Endothelial cell of umbilical vein (primary cell): ENCODE data around the gene CD81. TPM values are rescaled to one million over a fixed set of nuclear protein-coding genes. Genes with fewer than 3 reads are reported as not detected.

Experiments used
- BruUV-seq: library from RNA; stranded (reverse); fragments of 400-500 nt; replicated peaks from 2 replicates; lab custom pipeline; 2021; lab: Mats Ljungman, UMichigan
- CTCF ChIA-PET: fragments of 300-600, 350-600 bp; sonication (Branson Sonifier 250); formaldehyde crosslinking; loops from one replicate; lab custom pipeline; 2021; ENCODE audit warnings: antibody characterized with exemption, inconsistent platforms; lab: Charles Lee
- POLR2A ChIA-PET: fragments of 300-600, 350-600 bp; sonication (Branson Sonifier 250); formaldehyde crosslinking; loops from one replicate; lab custom pipeline; 2021; ENCODE audit warnings: antibody characterized with exemption, inconsistent platforms; lab: Charles Lee
- DNase-seq: peaks from one replicate; pipeline ENCODE4 v3.0.0-alpha.2; 2011; ENCODE audit warnings: low read depth, low spot score
- FAIRE-seq: peaks from 2 replicates; lab custom pipeline; 2011; peaks lifted over from hg19 to GRCh38; lab: Jason Lieb, UNC
- H2AFZ ChIP-seq: 2 replicates; pipeline ENCODE4 v1.6.0; 2012; ENCODE audit warnings: low read depth, low read length, control low read depth, inconsistent platforms
- H3K27ac ChIP-seq: 2 replicates; pipeline ENCODE4 v1.5.1; 2011; ENCODE audit warnings: low read depth, mild to moderate bottlenecking, control low read depth, low read length, moderate library complexity; ENCODE audit not compliant: insufficient read depth
- H3K27me3 ChIP-seq, 2 experiments: 2 replicates each; pipeline versions ENCODE4 v1.6.0 to v1.6.1; 2011; ENCODE audit warnings: low read length in 2 of 2, mixed read lengths in 1 of 2; ENCODE audit not compliant: control insufficient read depth in 2 of 2, insufficient read depth in 2 of 2
- H3K36me3 ChIP-seq, 2 experiments: 2 replicates in 1 of 2; 3 replicates in 1 of 2; pipeline ENCODE4 v1.5.1; 2011; ENCODE audit warnings: low read length in 2 of 2, mild to moderate bottlenecking in 1 of 2, moderate library complexity in 1 of 2; ENCODE audit not compliant: control insufficient read depth in 2 of 2, insufficient read depth in 2 of 2; ENCODE audit errors: extremely low read depth in 1 of 2
- H3K4me1 ChIP-seq: 3 replicates; pipeline ENCODE4 v1.5.1; 2011; ENCODE audit warnings: mild to moderate bottlenecking, low read length; ENCODE audit not compliant: control insufficient read depth, insufficient read depth; ENCODE audit errors: extremely low read depth
- H3K4me2 ChIP-seq: 2 replicates; pipeline ENCODE4 v1.6.1; 2011; ENCODE audit warnings: low read length, control low read depth, mixed read lengths; ENCODE audit not compliant: insufficient read depth
- H3K4me3 ChIP-seq, 3 experiments: fragments of 200-600 bp in 1 of 3; sonication (generic), shearing (Covaris generic) in 1 of 3; replicated peaks in 1 of 3; 2 replicates each; pipeline ENCODE4 v1.5.1; 2011 to 2016; ENCODE audit warnings: control low read depth in 3 of 3, low read length in 3 of 3, mild to moderate bottlenecking in 2 of 3, inconsistent platforms in 1 of 3, low read depth in 1 of 3, moderate library complexity in 1 of 3; ENCODE audit not compliant: insufficient read depth in 1 of 3
- H3K79me2 ChIP-seq: 2 replicates; pipeline ENCODE4 v1.6.0; 2012; ENCODE audit warnings: low read length, inconsistent platforms; ENCODE audit not compliant: control insufficient read depth, insufficient read depth
- H3K9ac ChIP-seq: replicated peaks from 2 replicates; pipeline ENCODE3; 2011; ENCODE audit warnings: low read length, control low read depth; ENCODE audit not compliant: insufficient read depth; ENCODE audit errors: extremely low read depth
- H3K9me1 ChIP-seq: replicated peaks from 3 replicates; pipeline ENCODE4 v1.6.0; 2011; ENCODE audit warnings: mild to moderate bottlenecking, low read length; ENCODE audit not compliant: control insufficient read depth, insufficient read depth; ENCODE audit errors: extremely low read depth
- H3K9me3 ChIP-seq: replicated peaks from 2 replicates; pipeline ENCODE4 v1.5.1; 2012; ENCODE audit warnings: low read length, inconsistent platforms; ENCODE audit not compliant: control insufficient read depth, insufficient read depth
- H4K20me1 ChIP-seq: replicated peaks from 2 replicates; pipeline ENCODE3; 2011; ENCODE audit warnings: mild to moderate bottlenecking, low read length; ENCODE audit not compliant: control insufficient read depth, insufficient read depth; ENCODE audit errors: extremely low read depth
- EZH2 ChIP-seq: IDR thresholded peaks from 2 replicates; pipeline ENCODE4 v1.6.1; 2012; ENCODE audit warnings: borderline replicate concordance, low read depth, mild to moderate bottlenecking, moderate library complexity, low read length, inconsistent platforms; ENCODE audit not compliant: severe bottlenecking
- FOS ChIP-seq: IDR thresholded peaks from 2 replicates; pipeline ENCODE4 v1.6.1; 2011; ENCODE audit warnings: mild to moderate bottlenecking, low read length, moderate library complexity, borderline replicate concordance; ENCODE audit not compliant: insufficient read depth
- GATA2 ChIP-seq: IDR thresholded peaks from 2 replicates; pipeline ENCODE4 v1.7.0; 2011; ENCODE audit warnings: low read depth, mild to moderate bottlenecking, moderate library complexity, mixed read lengths, low read length; ENCODE audit not compliant: insufficient read length, insufficient read depth
- JUN ChIP-seq: IDR thresholded peaks from 2 replicates; pipeline ENCODE4 v1.6.1; 2011; ENCODE audit warnings: borderline replicate concordance, low read depth; ENCODE audit not compliant: insufficient read length, insufficient read depth
- MYC ChIP-seq: IDR thresholded peaks from one replicate; pipeline ENCODE4 v1.6.1; 2011; ENCODE audit warnings: mild to moderate bottlenecking, low read depth, low read length
- POLR2A ChIP-seq: IDR thresholded peaks from 2 replicates; pipeline ENCODE4 v1.6.1; 2012; ENCODE audit warnings: low read depth, mild to moderate bottlenecking, control low read depth, low read length
- POLR2AphosphoS5 ChIP-seq: IDR thresholded peaks from 2 replicates; pipeline ENCODE4 v1.6.1; 2012; ENCODE audit warnings: low read depth, mild to moderate bottlenecking, control low read depth, low read length, moderate library complexity; ENCODE audit not compliant: insufficient read depth
- dilution Hi-C: fragments of 300-500 bp; cut with MboI; formaldehyde crosslinking; loops from one replicate; pipeline ENCODE4 v1.15.0; 2019; ENCODE audit warnings: low sequenced_read_pairs; ENCODE audit not compliant: extremely low pct_ligation_motif_present
- intact Hi-C: fragments of 100-400 bp; cut with micrococcal nuclease; formaldehyde crosslinking; loops from one replicate; pipeline ENCODE4 v1.10.0; 2022
- polyA plus RNA-seq, 4 experiments: library from polyadenylated mRNA; depleted of rRNA in 3 of 4; stranded (reverse) in 3 of 4; unstranded in 1 of 4; fragments of >200 nt; gene quantifications; 2 replicates each; pipeline versions ENCODE4 v1.2.1 to v1.2.3, GENCODE V29; 2011 to 2012; ENCODE audit warnings: missing spikeins in 1 of 4
- total RNA-seq: library from RNA; stranded (reverse); gene quantifications from 2 replicates; pipeline ENCODE4 v1.2.3, GENCODE V29; 2021
- TF ChIP-seq, protein P1 (sequence below), 2 donors: IDR thresholded peaks; 1 replicate in 1 of 2; 2 replicates in 1 of 2; pipeline ENCODE4 v1.5.1; 2011; ENCODE audit warnings: low read length in 2 of 2, mild to moderate bottlenecking in 2 of 2, moderate library complexity in 2 of 2, control low read depth in 1 of 2, inconsistent platforms in 1 of 2, low read depth in 1 of 2; ENCODE audit not compliant: insufficient read depth in 1 of 2; ENCODE audit errors: extremely low read depth in 1 of 2
- TF ChIP-seq, protein P2 (sequence below): IDR thresholded peaks from 2 replicates; pipeline ENCODE4 v1.6.1; 2011; ENCODE audit not compliant: insufficient read depth, insufficient read length

Gene CD81
- total and polyA plus RNA-seq, 2 donors (not counting 3 experiments of a cell fraction or from before 2014, with no cell fraction given), result 409 to 802 TPM

DNA sequence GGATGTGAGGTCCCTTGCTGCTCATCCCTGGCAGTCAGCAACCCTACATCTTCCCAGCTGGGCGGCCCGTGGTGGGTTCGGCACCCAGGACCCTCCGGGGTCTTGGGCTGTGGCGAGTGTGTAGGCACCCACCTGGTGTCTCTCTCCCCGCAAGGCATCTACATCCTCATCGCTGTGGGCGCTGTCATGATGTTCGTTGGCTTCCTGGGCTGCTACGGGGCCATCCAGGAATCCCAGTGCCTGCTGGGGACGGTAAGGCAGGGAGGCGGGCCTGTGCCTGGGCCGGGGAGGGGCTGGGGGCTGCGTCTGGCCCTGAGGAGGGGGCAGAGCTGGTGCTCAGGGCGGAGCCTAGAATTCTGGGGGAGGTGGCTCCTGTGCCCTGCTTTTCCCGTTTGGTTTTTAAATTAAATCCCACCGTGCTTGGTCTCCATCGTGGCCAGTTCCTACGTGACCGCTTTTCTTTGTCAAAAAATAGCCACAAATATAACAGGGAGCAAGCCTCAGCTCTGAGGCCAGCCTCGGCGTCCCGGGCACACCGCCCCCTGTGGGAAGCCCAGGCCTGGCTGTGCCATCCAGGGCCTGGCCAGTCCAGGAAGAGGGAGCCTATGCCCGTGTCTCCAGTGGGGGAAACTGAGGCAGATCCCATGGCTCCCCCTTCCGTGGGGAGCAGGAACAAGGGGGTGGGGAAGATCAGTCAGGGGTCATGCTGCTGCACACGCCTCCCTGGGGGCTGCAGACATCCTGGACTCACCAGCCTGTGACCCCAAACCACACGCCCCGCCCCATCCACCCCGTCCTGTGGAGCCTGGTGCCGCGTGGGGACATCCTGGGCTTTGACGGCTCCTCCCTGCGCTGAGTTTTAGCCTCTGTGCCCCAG, 17.1 kb downstream of the CD81 start:
- DNase-seq (no peak), FAIRE-seq (no peak)
- H3K4me3 ChIP-seq, result no peak overlapping the region
- H3K9me1 ChIP-seq, result no peaks in the 10 kb centered on the region
- H3K9me3 ChIP-seq, result no peaks in the 10 kb centered on the region
- dilution Hi-C loops (no loop called here), intact Hi-C loops (no loop called here)
- BruUV-seq, result no TSS peak
- H3K4me1 ChIP-seq, result peaks cover under 1% of the 10 kb centered on the region
- H3K4me2 ChIP-seq, result no peak overlapping the region
- H3K36me3 ChIP-seq, result peaks cover 7 to 44% of the 10 kb centered on the region in 2 experiments
- H3K9ac ChIP-seq, result no peak overlapping the region
- H3K27me3 ChIP-seq, result no peaks in the 10 kb centered on the region
- no peaks in the 10 kb centered on the region for H4K20me1 ChIP-seq
- ChIA-PET POLR2A (no interaction called here), CTCF (interaction anchor here (1.0 kb wide), 1 partner anchor 89 kb away, joined by 3 read pairs; no protein-coding TSS in a partner anchor)
- no peak overlapping the region for H3K27ac ChIP-seq
- H2AFZ ChIP-seq, result no peak overlapping the region
- peaks cover 39% of the 10 kb centered on the region for H3K79me2 ChIP-seq
- TF ChIP-seq, protein P1, sequence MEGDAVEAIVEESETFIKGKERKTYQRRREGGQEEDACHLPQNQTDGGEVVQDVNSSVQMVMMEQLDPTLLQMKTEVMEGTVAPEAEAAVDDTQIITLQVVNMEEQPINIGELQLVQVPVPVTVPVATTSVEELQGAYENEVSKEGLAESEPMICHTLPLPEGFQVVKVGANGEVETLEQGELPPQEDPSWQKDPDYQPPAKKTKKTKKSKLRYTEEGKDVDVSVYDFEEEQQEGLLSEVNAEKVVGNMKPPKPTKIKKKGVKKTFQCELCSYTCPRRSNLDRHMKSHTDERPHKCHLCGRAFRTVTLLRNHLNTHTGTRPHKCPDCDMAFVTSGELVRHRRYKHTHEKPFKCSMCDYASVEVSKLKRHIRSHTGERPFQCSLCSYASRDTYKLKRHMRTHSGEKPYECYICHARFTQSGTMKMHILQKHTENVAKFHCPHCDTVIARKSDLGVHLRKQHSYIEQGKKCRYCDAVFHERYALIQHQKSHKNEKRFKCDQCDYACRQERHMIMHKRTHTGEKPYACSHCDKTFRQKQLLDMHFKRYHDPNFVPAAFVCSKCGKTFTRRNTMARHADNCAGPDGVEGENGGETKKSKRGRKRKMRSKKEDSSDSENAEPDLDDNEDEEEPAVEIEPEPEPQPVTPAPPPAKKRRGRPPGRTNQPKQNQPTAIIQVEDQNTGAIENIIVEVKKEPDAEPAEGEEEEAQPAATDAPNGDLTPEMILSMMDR (IDR thresholded peaks at IDR 0.05; ENCODE audit: extremely low read depth in 1 of 2, insufficient read depth in 1 of 2, low read depth in 1 of 2, low read length in 2 of 2), result peak in 1 of 2 donors; percentile 6
- no peak for TF ChIP-seq MYC

DNA sequence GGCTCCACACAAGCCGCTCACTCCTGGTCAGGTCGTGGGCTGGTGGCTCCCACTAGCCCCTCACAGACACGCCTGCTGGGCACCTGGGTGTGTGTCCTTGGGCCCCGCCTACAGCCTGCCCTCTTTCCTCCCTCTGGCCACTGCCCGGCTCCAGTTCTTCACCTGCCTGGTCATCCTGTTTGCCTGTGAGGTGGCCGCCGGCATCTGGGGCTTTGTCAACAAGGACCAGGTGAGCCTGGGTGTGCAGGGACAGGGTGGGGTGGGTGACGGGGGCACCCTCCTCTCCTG, 17.7 kb downstream of the CD81 start:
- H3K4me3 ChIP-seq, result no peak overlapping the region
- DNase-seq (no peak), FAIRE-seq (no peak)
- H3K9ac ChIP-seq, result no peak overlapping the region
- TF ChIP-seq FOS (no peak), POLR2AphosphoS5 (no peak), JUN (no peak), MYC (no peak), EZH2 (no peak), POLR2A (no peak), GATA2 (no peak)
- TF ChIP-seq, protein P1 (IDR thresholded peaks at IDR 0.05; ENCODE audit: extremely low read depth in 1 of 2, insufficient read depth in 1 of 2, low read depth in 1 of 2, low read length in 2 of 2), result no peak
- TF ChIP-seq, protein P2, sequence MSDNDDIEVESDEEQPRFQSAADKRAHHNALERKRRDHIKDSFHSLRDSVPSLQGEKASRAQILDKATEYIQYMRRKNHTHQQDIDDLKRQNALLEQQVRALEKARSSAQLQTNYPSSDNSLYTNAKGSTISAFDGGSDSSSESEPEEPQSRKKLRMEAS, result no peak
- no peaks in the 10 kb centered on the region for H4K20me1 ChIP-seq
- H3K9me3 ChIP-seq, result no peaks in the 10 kb centered on the region
- intact Hi-C loops, result no loop called here
- no peak overlapping the region for H2AFZ ChIP-seq
- H3K9me1 ChIP-seq, result no peaks in the 10 kb centered on the region
- H3K36me3 ChIP-seq, result peaks cover 7 to 44% of the 10 kb centered on the region in 2 experiments
- dilution Hi-C loops, result no loop called here
- ChIA-PET POLR2A (no interaction called here), CTCF (interaction anchor here (1.0 kb wide), 1 partner anchor 90 kb away, joined by 3 read pairs; no protein-coding TSS in a partner anchor)
- peaks cover 33% of the 10 kb centered on the region for H3K79me2 ChIP-seq
- H3K27ac ChIP-seq, result no peak overlapping the region
- H3K4me2 ChIP-seq, result no peak overlapping the region
- peaks cover 7% of the 10 kb centered on the region for H3K4me1 ChIP-seq
- H3K27me3 ChIP-seq, result no peaks in the 10 kb centered on the region
- BruUV-seq, result no TSS peak
